Mucosa of descending colon (tissue), 3 donors: ENCODE results near the gene TMOD4. TPM values are rescaled to one million over a fixed set of nuclear protein-coding genes. Genes with fewer than 3 reads are reported as not detected.

Experiments
- ATAC-seq: fragments of 200-7000 bp; cut with Tn5 transposase; one replicate; pipeline ENCODE4 v1.9.1; 2020; ENCODE audit warnings: mild to moderate bottlenecking, moderate library complexity
- DNase-seq, 3 donors: peaks; one replicate each; pipeline ENCODE4 v3.0.0-alpha.2; 2020
- H3K36me3 ChIP-seq: fragments of 200-600 bp; one replicate; pipeline ENCODE4 v1.8.0; 2021; ENCODE audit warnings: low read depth, mild to moderate bottlenecking
- H3K4me1 ChIP-seq: fragments of 200-600 bp; one replicate; pipeline ENCODE4 v1.8.0; 2021; ENCODE audit warnings: low read depth, mild to moderate bottlenecking
- H3K4me3 ChIP-seq: fragments of 200-600 bp; one replicate; pipeline ENCODE4 v1.8.0; 2021; ENCODE audit warnings: mild to moderate bottlenecking
- H3K9me3 ChIP-seq: fragments of 200-600 bp; one replicate; pipeline ENCODE4 v1.8.0; 2021; ENCODE audit warnings: mild to moderate bottlenecking
- intact Hi-C, 2 donors: fragments of 100-400 bp; cut with DNase I in 1 of 2; cut with micrococcal nuclease in 1 of 2; formaldehyde crosslinking; loops; one replicate each; pipeline versions ENCODE4 v1.11.0 to v1.11.1; 2022; cut with DNase I, micrococcal nuclease
- long read RNA-seq, 2 donors: library from polyadenylated mRNA; unstranded; transcript quantifications; one replicate each; pipeline ENCODE4 v2.0.0, GENCODE V29; 2019 to 2021
- total RNA-seq, 3 donors: library from RNA; stranded (reverse); fragmentation: NEBNext Ultra II Directional in 2 of 3; extraction: Animal tissue kit (Norgen Biotek cat#: 25700) in 2 of 3; gene quantifications; one replicate each; pipeline versions ENCODE4 v1.2.1 to v1.2.4, GENCODE V29; 2021 to 2023
- TF ChIP-seq, protein P1 (sequence below): fragments of 200-600 bp; IDR thresholded peaks from one replicate; pipeline ENCODE4 v1.8.0; 2022; ENCODE audit warnings: antibody characterized with exemption, mild to moderate bottlenecking
- donor health status: DM: no; HTN: no; CAD: no; lungs with moderate emphysema.
- donor health status: DM: no; HTN: no; CAD: no.
- donor health status: DM: no; HTN: yes; CAD: no.

TMOD4 gene
- 1 to 10 TPM in 2 of 3 donors, not detected in 1; 1.0 to 2.5 TPM for total RNA-seq
- long read RNA-seq, donor 1, partial matches to known transcripts: 0 of 1 reads
- long read RNA-seq, donor 1, other reads (novel, unspliced or antisense): 1 of 1 reads
- long read RNA-seq, donor 2, partial matches to known transcripts: 0 of 1 reads
- long read RNA-seq, donor 2, other reads (novel, unspliced or antisense): 1 of 1 reads

DNA sequence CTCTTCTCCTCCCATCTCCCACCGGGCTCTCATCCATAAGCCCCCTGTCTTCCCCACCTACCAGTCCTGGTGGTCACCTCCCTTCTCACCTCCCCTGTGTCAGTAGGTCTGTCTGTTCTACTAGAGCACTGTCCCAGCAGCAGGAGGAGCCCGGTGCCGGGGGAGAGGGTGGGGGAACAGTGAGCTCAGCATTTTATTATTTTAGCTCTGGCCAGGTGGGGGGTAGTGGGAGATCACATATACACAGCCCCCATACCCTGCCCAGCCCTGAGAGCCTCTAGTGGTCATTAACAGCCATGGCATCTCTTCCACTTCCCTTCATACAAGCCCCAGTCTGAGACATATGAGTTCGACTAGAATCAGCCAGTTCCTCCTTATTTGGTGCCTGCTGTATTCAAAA lies at the start of gene TMOD4:
Gene TMOD4, minus strand, starts transcription at position 119 of the 400 bp plus-strand sequence. CDS start 1,106 bp downstream, outside the sequence.
- Histone ChIP-seq H3K36me3 (peaks cover 8% of the 10 kb centered on the region), H3K4me1 (no peaks in the 10 kb centered on the region), H3K9me3 (no peaks in the 10 kb centered on the region), H3K4me3 (no peak within 1 kb of the TSS)
- DNase-seq: no peak
- TF ChIP-seq, protein P1, sequence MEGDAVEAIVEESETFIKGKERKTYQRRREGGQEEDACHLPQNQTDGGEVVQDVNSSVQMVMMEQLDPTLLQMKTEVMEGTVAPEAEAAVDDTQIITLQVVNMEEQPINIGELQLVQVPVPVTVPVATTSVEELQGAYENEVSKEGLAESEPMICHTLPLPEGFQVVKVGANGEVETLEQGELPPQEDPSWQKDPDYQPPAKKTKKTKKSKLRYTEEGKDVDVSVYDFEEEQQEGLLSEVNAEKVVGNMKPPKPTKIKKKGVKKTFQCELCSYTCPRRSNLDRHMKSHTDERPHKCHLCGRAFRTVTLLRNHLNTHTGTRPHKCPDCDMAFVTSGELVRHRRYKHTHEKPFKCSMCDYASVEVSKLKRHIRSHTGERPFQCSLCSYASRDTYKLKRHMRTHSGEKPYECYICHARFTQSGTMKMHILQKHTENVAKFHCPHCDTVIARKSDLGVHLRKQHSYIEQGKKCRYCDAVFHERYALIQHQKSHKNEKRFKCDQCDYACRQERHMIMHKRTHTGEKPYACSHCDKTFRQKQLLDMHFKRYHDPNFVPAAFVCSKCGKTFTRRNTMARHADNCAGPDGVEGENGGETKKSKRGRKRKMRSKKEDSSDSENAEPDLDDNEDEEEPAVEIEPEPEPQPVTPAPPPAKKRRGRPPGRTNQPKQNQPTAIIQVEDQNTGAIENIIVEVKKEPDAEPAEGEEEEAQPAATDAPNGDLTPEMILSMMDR: peak; percentile 13
- peak; percentile 60 for ATAC-seq
- intact Hi-C loops: no loop called here

- H3K4me1 ChIP-seq: no peaks in the 10 kb centered on the region
- intact Hi-C loops: no loop called here
- TF ChIP-seq, protein P1: no peak
- no peaks in the 10 kb centered on the region for H3K36me3 ChIP-seq
- no peaks in the 10 kb centered on the region for H3K9me3 ChIP-seq
- H3K4me3 ChIP-seq: no peak overlapping the region
- DNase-seq: no peak
- ATAC-seq: no peak
Measured at GRCh38 chr1:151222130-151222529, 46.3 kb upstream of the TMOD4 start.

DNA sequence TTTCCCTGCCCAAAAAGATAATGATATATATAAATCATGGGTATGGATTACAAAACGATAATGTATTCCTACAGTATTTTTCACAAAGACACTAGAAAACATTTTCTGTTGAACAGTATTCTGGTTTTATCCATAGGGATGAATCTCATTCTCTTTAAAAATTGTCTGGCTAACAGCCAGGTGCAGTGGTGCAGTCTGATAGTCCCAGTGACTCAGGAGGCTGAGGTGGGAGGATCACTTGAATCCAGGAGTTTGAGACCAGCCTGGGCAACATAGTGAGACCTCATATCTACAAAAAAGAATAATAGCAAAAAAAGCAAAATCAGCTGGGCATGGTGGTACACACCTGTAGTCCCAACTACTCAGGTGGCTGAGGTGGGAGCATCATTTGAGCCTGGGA lies 45.8 kb upstream of the TMOD4 start:
- Histone ChIP-seq H3K4me3 (no peak overlapping the region), H3K4me1 (no peaks in the 10 kb centered on the region), H3K36me3 (no peaks in the 10 kb centered on the region), H3K9me3 (no peaks in the 10 kb centered on the region)
- intact Hi-C loops: no loop called here
- no peak for DNase-seq
- ATAC-seq: no peak
- TF ChIP-seq, protein P1: no peak

GRCh38 chr1:151213560-151213959 lies 37.8 kb upstream of the TMOD4 start:
- DNase-seq (no peak), ATAC-seq (no peak)
- Histone ChIP-seq H3K9me3 (no peaks in the 10 kb centered on the region), H3K4me1 (no peaks in the 10 kb centered on the region), H3K36me3 (no peaks in the 10 kb centered on the region), H3K4me3 (no peak overlapping the region)
- intact Hi-C loops: no loop called here
- TF ChIP-seq, protein P1: no peak

- TF ChIP-seq, protein P1: no peak
- DNase-seq (no peak), ATAC-seq (no peak)
- no peaks in the 10 kb centered on the region for H3K36me3 ChIP-seq
- intact Hi-C loops: no loop called here
- no peaks in the 10 kb centered on the region for H3K9me3 ChIP-seq
- H3K4me1 ChIP-seq: no peaks in the 10 kb centered on the region
- no peak overlapping the region for H3K4me3 ChIP-seq
Measured at GRCh38 chr1:151211972-151212705, 36.4 kb upstream of the TMOD4 start.
